Loucy (cell line): Measurements from ENCODE around the gene XRN2.

Source experiments
- H2AFZ ChIP-seq: fragments of 200-600 bp; sonication (generic); 2 replicates; pipeline ENCODE4 v1.6.0; 2016; ENCODE audit warnings: antibody characterized with exemption, mild to moderate bottlenecking, low read length, moderate library complexity
- H3F3A ChIP-seq: fragments of 200-600 bp; 2 replicates; pipeline ENCODE4 v1.6.0; 2016; ENCODE audit warnings: antibody characterized with exemption, low read depth, mild to moderate bottlenecking
- H3K27me3 ChIP-seq: fragments of 200-600 bp; sonication (generic); 2 replicates; pipeline ENCODE4 v1.6.1; 2014; ENCODE audit warnings: low read length, mild to moderate bottlenecking; ENCODE audit not compliant: insufficient read depth, poor library complexity, severe bottlenecking
- H3K36me3 ChIP-seq: fragments of 200-600 bp; sonication (generic); 2 replicates; pipeline ENCODE4 v1.6.1; 2016; ENCODE audit warnings: low read length; ENCODE audit not compliant: insufficient read depth
- H3K4me1 ChIP-seq: fragments of 200-600 bp; sonication (generic); 2 replicates; pipeline ENCODE4 v1.5.1; 2014; ENCODE audit warnings: low read length, mild to moderate bottlenecking; ENCODE audit not compliant: insufficient read depth, poor library complexity, severe bottlenecking
- H3K4me2 ChIP-seq: fragments of 200-600 bp; sonication (generic); 2 replicates; pipeline ENCODE4 v1.6.0; 2014; ENCODE audit warnings: antibody characterized with exemption, low read length, low read depth, mild to moderate bottlenecking; ENCODE audit not compliant: poor library complexity, severe bottlenecking
- H3K4me3 ChIP-seq: fragments of 200-600 bp; sonication (generic); 2 replicates; pipeline ENCODE4 v1.5.1; 2014; ENCODE audit warnings: low read length, mild to moderate bottlenecking, mixed read lengths; ENCODE audit not compliant: poor library complexity, severe bottlenecking
- H3K79me2 ChIP-seq: fragments of 200-600 bp; sonication (generic); 2 replicates; pipeline ENCODE4 v1.6.1; 2014; ENCODE audit warnings: low read length; ENCODE audit not compliant: insufficient read depth
- H3K9ac ChIP-seq: fragments of 200-600 bp; sonication (generic); 2 replicates; pipeline ENCODE4 v1.6.0; 2014; ENCODE audit warnings: mild to moderate bottlenecking, low read depth, low read length, moderate library complexity; ENCODE audit not compliant: poor library complexity, severe bottlenecking
- H3K9me2 ChIP-seq: fragments of 200-600 bp; sonication (generic); replicated peaks from 2 replicates; pipeline ENCODE4 v1.6.1; 2016; ENCODE audit warnings: low read depth, low read length, mixed read lengths
- H3K9me3 ChIP-seq: fragments of 200-600 bp; sonication (generic); 2 replicates; pipeline ENCODE4 v1.6.1; 2014; ENCODE audit warnings: mild to moderate bottlenecking, antibody characterized with exemption, low read length, low read depth; ENCODE audit not compliant: insufficient read depth
- H4K20me1 ChIP-seq: fragments of 200-600 bp; sonication (generic); 2 replicates; pipeline ENCODE4 v1.6.0; 2014; ENCODE audit warnings: antibody characterized with exemption, low read length, mild to moderate bottlenecking; ENCODE audit not compliant: insufficient read depth, poor library complexity, severe bottlenecking
- EZH2phosphoT487 ChIP-seq: fragments of 200-600 bp; IDR thresholded peaks from 2 replicates; pipeline ENCODE4 v1.6.1; 2018; ENCODE audit warnings: antibody characterized with exemption, mild to moderate bottlenecking, moderate library complexity, borderline replicate concordance
- TF ChIP-seq, protein P1 (sequence below): fragments of 200-600 bp; sonication (generic); conservative IDR thresholded peaks from 2 replicates; pipeline ENCODE4 v1.5.1; 2014; ENCODE audit warnings: mild to moderate bottlenecking, antibody characterized with exemption, low read length

The XRN2 gene

DNA sequence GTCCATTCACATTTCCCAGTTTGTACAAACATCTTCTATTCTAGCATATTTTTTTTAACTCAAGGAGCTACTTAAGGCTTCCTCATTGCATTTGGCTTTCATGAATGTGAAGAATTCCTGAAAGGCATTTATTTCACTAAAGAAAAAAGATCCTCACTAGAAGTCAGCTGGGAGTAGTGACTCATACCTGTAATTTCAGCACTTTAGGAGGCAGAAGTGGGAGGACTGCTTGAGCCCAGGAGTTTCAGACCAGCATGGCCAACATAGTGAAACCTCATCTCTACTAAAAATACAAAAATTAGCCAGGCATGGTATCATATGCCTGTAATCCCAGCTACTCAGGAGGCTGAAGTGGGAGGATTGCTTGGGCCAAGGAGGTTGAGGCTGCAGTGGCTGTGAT is 30.9 kb upstream of the XRN2 start:
- H3K4me3 ChIP-seq = no peak overlapping the region
- no peaks in the 10 kb centered on the region for H3F3A ChIP-seq
- H3K4me2 ChIP-seq = no peak overlapping the region
- H4K20me1 ChIP-seq = no peaks in the 10 kb centered on the region
- no peaks in the 10 kb centered on the region for H3K9me3 ChIP-seq
- no peaks in the 10 kb centered on the region for H3K27me3 ChIP-seq
- H3K79me2 ChIP-seq = no peaks in the 10 kb centered on the region
- no peak overlapping the region for H3K9ac ChIP-seq
- no peak for TF ChIP-seq EZH2phosphoT487
- TF ChIP-seq, protein P1, sequence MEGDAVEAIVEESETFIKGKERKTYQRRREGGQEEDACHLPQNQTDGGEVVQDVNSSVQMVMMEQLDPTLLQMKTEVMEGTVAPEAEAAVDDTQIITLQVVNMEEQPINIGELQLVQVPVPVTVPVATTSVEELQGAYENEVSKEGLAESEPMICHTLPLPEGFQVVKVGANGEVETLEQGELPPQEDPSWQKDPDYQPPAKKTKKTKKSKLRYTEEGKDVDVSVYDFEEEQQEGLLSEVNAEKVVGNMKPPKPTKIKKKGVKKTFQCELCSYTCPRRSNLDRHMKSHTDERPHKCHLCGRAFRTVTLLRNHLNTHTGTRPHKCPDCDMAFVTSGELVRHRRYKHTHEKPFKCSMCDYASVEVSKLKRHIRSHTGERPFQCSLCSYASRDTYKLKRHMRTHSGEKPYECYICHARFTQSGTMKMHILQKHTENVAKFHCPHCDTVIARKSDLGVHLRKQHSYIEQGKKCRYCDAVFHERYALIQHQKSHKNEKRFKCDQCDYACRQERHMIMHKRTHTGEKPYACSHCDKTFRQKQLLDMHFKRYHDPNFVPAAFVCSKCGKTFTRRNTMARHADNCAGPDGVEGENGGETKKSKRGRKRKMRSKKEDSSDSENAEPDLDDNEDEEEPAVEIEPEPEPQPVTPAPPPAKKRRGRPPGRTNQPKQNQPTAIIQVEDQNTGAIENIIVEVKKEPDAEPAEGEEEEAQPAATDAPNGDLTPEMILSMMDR = no peak
- no peaks in the 10 kb centered on the region for H3K36me3 ChIP-seq
- H3K9me2 ChIP-seq = no peaks in the 10 kb centered on the region
- no peaks in the 10 kb centered on the region for H3K4me1 ChIP-seq
- H2AFZ ChIP-seq = no peak overlapping the region

DNA sequence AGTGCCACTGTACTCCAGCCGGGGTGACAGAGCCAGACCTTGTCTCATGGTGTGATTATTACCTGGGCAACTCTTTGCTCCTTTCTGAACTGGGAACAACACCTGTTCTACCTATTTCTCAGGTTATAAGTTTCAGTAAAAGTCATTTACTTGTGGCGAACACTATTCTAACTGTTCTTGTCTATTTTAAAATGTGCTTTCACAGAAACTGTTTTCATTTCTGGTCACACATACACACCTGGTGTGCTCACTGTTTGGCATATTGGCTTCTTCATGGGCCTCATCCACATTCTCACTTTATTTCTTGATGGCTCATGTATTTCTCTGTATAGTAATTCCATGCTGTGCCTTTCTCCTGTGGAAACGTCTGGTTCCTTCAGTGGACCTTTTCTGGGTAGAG is 30.5 kb upstream of the XRN2 start:
- Histone ChIP-seq H3F3A (no peaks in the 10 kb centered on the region), H3K9ac (no peak overlapping the region), H3K4me1 (no peaks in the 10 kb centered on the region), H3K4me2 (no peak overlapping the region), H4K20me1 (no peaks in the 10 kb centered on the region), H3K9me2 (no peaks in the 10 kb centered on the region), H3K27me3 (no peaks in the 10 kb centered on the region), H3K4me3 (no peak overlapping the region), H3K36me3 (no peaks in the 10 kb centered on the region), H3K79me2 (no peaks in the 10 kb centered on the region), H3K9me3 (no peaks in the 10 kb centered on the region), H2AFZ (no peak overlapping the region)
- TF ChIP-seq, protein P1 = no peak
- no peak for TF ChIP-seq EZH2phosphoT487

DNA sequence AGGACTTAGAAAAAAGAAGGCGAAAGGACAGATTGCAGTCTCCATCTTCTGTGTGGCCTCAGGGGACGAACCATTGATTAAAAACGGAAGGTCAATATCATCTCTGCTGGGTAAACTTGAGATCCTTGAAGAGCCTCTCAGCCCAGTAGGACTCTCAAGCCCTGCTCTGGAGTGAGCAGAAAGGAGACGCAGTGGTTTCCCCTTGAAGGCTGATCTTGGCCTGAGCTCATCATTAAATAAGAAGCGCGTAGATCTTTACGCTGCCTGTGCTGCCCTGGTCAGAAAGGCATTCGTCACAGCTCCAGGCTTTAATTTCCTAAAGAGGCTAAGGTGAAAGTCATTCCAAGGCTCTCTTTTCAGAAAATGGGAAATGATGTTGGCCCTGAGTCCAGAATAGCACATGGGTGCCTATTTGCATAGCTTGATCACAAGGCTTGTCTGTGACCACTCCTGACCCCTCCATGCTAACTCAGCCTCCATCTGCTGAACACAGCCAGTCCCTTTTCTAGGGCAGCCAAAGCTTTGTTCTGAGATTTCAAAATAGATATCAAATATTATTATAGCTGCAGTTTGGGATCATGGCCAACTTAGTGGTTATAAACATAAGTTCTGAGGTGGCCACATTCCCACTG is 29.3 kb upstream of the XRN2 start:
- H3K4me2 ChIP-seq = no peak overlapping the region
- no peak overlapping the region for H3K4me3 ChIP-seq
- no peaks in the 10 kb centered on the region for H4K20me1 ChIP-seq
- H3K9ac ChIP-seq = no peak overlapping the region
- H3K9me3 ChIP-seq = no peaks in the 10 kb centered on the region
- TF ChIP-seq, protein P1 = no peak
- no peak for TF ChIP-seq EZH2phosphoT487
- no peaks in the 10 kb centered on the region for H3K36me3 ChIP-seq
- H3K4me1 ChIP-seq = no peaks in the 10 kb centered on the region
- no peaks in the 10 kb centered on the region for H3K79me2 ChIP-seq
- no peaks in the 10 kb centered on the region for H3K27me3 ChIP-seq
- no peaks in the 10 kb centered on the region for H3F3A ChIP-seq
- H2AFZ ChIP-seq = no peak overlapping the region
- no peaks in the 10 kb centered on the region for H3K9me2 ChIP-seq
